HL-60 (cell line): ENCODE results near the gene MTHFD2L.

Experiments used
- DNase-seq, 2 experiments: peaks; one replicate each; pipeline ENCODE4 v3.0.0-alpha.2; 2010 to 2020; ENCODE audit warnings: low read depth in 1 of 2, low spot score in 1 of 2
- H3K27ac ChIP-seq: fragments of 250-450 bp; sonication (Bioruptor Pico); replicated peaks from 2 replicates; pipeline ENCODE4 v1.5.1; 2020; ENCODE audit warnings: mild to moderate bottlenecking, moderate library complexity
- H3K27me3 ChIP-seq: fragments of 250-450 bp; sonication (Bioruptor Pico); 2 replicates; pipeline ENCODE4 v1.5.1; 2021; ENCODE audit warnings: mild to moderate bottlenecking, moderate library complexity; ENCODE audit not compliant: insufficient read depth, poor library complexity, severe bottlenecking
- H3K4me3 ChIP-seq: replicated peaks from 2 replicates; pipeline ENCODE4 v1.5.1; 2011; ENCODE audit warnings: mild to moderate bottlenecking, control low read depth, low read length; ENCODE audit not compliant: insufficient read depth
- GABPA ChIP-seq: IDR thresholded peaks from 2 replicates; pipeline ENCODE4 v1.6.1; 2012; ENCODE audit warnings: low read depth
- POLR2AphosphoS5 ChIP-seq: IDR thresholded peaks from 2 replicates; pipeline ENCODE4 v1.6.1; 2012; ENCODE audit warnings: low read depth
- SPI1 ChIP-seq: IDR thresholded peaks from 2 replicates; pipeline ENCODE4 v1.6.1; 2012; ENCODE audit warnings: low read depth, mild to moderate bottlenecking, borderline replicate concordance
- TF ChIP-seq, protein P1 (sequence below): IDR thresholded peaks from 2 replicates; pipeline ENCODE4 v1.6.1; 2012; ENCODE audit warnings: low read depth; ENCODE audit not compliant: insufficient replicate concordance
- TF ChIP-seq, protein P2 (sequence below): IDR thresholded peaks from one replicate; pipeline ENCODE4 v1.5.1; 2011; ENCODE audit warnings: low read length, control low read depth, inconsistent platforms; ENCODE audit not compliant: insufficient read depth

The MTHFD2L gene

GRCh38 chr4:74223098-74223497 lies 65.2 kb downstream of the MTHFD2L start:
- no peak for TF ChIP-seq POLR2AphosphoS5
- TF ChIP-seq GABPA: no peak
- TF ChIP-seq SPI1: no peak
- TF ChIP-seq, protein P1, sequence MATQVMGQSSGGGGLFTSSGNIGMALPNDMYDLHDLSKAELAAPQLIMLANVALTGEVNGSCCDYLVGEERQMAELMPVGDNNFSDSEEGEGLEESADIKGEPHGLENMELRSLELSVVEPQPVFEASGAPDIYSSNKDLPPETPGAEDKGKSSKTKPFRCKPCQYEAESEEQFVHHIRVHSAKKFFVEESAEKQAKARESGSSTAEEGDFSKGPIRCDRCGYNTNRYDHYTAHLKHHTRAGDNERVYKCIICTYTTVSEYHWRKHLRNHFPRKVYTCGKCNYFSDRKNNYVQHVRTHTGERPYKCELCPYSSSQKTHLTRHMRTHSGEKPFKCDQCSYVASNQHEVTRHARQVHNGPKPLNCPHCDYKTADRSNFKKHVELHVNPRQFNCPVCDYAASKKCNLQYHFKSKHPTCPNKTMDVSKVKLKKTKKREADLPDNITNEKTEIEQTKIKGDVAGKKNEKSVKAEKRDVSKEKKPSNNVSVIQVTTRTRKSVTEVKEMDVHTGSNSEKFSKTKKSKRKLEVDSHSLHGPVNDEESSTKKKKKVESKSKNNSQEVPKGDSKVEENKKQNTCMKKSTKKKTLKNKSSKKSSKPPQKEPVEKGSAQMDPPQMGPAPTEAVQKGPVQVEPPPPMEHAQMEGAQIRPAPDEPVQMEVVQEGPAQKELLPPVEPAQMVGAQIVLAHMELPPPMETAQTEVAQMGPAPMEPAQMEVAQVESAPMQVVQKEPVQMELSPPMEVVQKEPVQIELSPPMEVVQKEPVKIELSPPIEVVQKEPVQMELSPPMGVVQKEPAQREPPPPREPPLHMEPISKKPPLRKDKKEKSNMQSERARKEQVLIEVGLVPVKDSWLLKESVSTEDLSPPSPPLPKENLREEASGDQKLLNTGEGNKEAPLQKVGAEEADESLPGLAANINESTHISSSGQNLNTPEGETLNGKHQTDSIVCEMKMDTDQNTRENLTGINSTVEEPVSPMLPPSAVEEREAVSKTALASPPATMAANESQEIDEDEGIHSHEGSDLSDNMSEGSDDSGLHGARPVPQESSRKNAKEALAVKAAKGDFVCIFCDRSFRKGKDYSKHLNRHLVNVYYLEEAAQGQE: no peak
- TF ChIP-seq, protein P2, sequence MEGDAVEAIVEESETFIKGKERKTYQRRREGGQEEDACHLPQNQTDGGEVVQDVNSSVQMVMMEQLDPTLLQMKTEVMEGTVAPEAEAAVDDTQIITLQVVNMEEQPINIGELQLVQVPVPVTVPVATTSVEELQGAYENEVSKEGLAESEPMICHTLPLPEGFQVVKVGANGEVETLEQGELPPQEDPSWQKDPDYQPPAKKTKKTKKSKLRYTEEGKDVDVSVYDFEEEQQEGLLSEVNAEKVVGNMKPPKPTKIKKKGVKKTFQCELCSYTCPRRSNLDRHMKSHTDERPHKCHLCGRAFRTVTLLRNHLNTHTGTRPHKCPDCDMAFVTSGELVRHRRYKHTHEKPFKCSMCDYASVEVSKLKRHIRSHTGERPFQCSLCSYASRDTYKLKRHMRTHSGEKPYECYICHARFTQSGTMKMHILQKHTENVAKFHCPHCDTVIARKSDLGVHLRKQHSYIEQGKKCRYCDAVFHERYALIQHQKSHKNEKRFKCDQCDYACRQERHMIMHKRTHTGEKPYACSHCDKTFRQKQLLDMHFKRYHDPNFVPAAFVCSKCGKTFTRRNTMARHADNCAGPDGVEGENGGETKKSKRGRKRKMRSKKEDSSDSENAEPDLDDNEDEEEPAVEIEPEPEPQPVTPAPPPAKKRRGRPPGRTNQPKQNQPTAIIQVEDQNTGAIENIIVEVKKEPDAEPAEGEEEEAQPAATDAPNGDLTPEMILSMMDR: no peak
- Histone ChIP-seq H3K4me3 (no peak overlapping the region), H3K27me3 (no peaks in the 10 kb centered on the region), H3K27ac (no peak overlapping the region)
- DNase-seq: no peak

GRCh38 chr4:74223801-74224200 lies 65.9 kb downstream of the MTHFD2L start:
- peak in 1 of 2 experiments; percentile 1 for DNase-seq
- H3K27me3 ChIP-seq: no peaks in the 10 kb centered on the region
- TF ChIP-seq, protein P2: no peak
- TF ChIP-seq SPI1: no peak
- TF ChIP-seq POLR2AphosphoS5: no peak
- no peak for TF ChIP-seq GABPA
- TF ChIP-seq, protein P1: no peak
- H3K4me3 ChIP-seq: no peak overlapping the region
- no peak overlapping the region for H3K27ac ChIP-seq

- TF ChIP-seq, protein P2: peak; percentile 84
- TF ChIP-seq, protein P1: no peak
- H3K27me3 ChIP-seq: no peaks in the 10 kb centered on the region
- peak; percentile 38 to 77 for DNase-seq
- no peak overlapping the region for H3K27ac ChIP-seq
- H3K4me3 ChIP-seq: no peak overlapping the region
These were observed 71.0 kb downstream of the MTHFD2L start for GRCh38 chr4:74228691-74229640.
